CD4-positive, alpha-beta T cell treated with Interleukin-6 at 100 ng/mL for 8 hours (primary cell): ENCODE results near the gene NUBP1.
A peak's percentile ranks its signal among the peaks of the same experiment; 100 is the strongest.
"Not testable (repeated sequence)": the region's sequence is repeated elsewhere in the genome, so short reads cannot be mapped to it uniquely, and the experiment has no call there.

ENCODE experiments used
- DNase-seq: peaks from one replicate; pipeline ENCODE4 v3.0.0-alpha.2; 2020; ENCODE audit warnings: mixed read lengths, low spot score

NUBP1 gene

DNA sequence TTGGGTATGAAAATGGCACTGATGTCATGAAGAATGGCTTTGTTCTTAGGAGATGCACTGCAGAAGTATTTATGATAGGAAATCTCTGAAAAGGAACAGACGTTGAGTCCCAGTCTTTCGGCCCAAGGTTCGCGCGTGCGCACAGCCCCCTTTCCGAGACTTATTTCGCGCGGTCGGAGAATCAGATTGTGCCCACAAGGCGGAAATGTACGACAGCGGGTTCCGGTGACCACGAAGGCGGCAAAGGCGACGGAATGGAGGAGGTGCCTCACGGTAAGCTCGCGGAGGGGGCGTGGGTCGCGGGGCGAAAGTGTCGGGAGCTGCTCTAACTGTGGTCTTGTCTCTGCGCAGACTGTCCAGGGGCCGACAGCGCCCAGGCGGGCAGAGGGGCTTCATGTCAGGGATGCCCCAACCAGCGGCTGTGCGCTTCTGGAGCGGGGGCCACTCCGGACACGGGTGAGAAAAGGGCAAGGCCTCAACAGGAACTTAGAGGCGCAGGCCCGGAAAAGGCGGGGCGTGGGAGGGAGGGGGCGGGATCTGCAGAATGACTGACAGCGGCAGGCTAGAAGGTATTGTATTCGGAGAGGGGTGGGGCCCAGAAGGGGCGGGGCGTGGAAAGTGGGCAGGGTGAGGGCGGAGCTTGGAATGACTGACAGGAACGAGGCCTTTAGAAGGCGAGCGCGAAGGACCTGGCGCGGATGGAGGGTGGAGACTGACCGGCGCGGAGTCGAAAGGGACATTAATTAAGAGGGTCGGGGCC is at the start of gene NUBP1:
Gene NUBP1, plus strand, starts transcription at position 233 of the 760 bp plus-strand sequence. Its CDS starts 22 bp downstream, at position 255.
- peak; percentile 99 for DNase-seq

- DNase-seq: no peak
These were observed 49.8 kb upstream of the NUBP1 start for GRCh38 chr16:10693889-10694288.

DNA sequence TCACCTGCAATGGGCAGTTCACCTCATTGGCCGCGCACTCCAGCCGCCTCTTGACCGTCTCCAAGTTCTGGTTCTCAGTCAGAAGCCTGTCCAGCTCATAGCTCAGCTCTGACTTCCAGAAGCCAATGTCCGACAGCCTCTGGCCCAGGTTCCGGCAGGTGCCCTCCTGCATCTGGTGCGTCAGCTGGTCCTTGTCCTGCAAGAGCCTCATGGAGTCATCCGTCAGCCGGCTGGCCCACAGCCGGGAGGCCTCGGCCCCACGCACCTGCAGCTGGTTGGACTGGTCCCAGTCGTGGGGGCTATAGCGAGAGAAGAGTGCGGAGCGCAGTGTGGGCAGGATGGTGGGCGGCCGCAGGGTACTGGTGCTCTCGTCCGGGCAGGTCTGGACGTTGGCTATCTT is 49.3 kb upstream of the NUBP1 start:
- DNase-seq: no peak

DNA sequence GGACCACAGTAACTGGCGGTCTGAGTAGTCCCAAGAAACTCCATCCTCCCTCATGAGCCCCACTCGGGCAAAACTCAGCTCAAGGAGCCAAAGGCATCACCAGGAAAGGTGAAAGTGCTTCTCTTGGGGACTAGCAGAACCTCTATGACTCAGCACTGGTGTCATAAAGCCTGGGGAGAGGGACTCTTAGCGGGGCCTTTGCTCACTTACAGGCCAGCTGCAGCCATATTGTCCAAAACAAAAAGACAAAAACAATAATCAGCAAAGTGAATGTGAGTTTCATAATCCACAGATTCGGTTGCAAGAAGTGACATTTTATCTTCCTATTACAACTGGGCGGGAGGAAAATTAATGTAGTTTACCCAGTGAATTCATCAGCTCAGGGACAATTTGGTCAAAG is 48.8 kb upstream of the NUBP1 start, which contains the start of gene TEKT5:
Gene TEKT5, minus strand, starts transcription at position 101 of the 400 bp plus-strand sequence. Its CDS starts 57 bp downstream, at position 44.
- DNase-seq: no peak

- no peak for DNase-seq
These were observed 43.9 kb upstream of the NUBP1 start for GRCh38 chr16:10699756-10700155.

DNA sequence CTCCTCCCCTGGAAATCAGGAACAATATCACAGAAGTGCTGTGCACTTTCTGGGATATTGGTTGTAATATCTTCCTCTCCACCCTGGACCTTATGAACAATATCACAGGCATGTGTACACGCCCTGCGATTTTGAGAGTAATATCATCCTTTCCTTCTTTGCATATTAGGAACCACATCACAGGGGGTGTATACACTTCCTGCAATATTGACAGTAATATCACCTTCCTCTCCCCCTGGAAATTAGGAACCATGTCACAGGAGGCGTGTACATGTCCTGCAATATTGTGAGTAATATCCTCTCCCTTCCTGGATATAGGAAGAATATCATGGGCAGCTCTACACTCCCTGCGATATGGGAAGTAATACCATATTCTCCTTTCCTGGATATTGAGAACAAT is 34.7 kb upstream of the NUBP1 start:
- DNase-seq: no peak

GRCh38 chr16:10728003-10728887 is 15.4 kb upstream of the NUBP1 start:
- DNase-seq: no peak

- no peak for DNase-seq
These were observed 14.3 kb upstream of the NUBP1 start for GRCh38 chr16:10729104-10730048.

- no peak for DNase-seq
These were observed 11.9 kb upstream of the NUBP1 start for GRCh38 chr16:10731790-10732189.

- DNase-seq: peak; percentile 76
These were observed 6.5 kb upstream of the NUBP1 start for GRCh38 chr16:10737068-10737625.

DNA sequence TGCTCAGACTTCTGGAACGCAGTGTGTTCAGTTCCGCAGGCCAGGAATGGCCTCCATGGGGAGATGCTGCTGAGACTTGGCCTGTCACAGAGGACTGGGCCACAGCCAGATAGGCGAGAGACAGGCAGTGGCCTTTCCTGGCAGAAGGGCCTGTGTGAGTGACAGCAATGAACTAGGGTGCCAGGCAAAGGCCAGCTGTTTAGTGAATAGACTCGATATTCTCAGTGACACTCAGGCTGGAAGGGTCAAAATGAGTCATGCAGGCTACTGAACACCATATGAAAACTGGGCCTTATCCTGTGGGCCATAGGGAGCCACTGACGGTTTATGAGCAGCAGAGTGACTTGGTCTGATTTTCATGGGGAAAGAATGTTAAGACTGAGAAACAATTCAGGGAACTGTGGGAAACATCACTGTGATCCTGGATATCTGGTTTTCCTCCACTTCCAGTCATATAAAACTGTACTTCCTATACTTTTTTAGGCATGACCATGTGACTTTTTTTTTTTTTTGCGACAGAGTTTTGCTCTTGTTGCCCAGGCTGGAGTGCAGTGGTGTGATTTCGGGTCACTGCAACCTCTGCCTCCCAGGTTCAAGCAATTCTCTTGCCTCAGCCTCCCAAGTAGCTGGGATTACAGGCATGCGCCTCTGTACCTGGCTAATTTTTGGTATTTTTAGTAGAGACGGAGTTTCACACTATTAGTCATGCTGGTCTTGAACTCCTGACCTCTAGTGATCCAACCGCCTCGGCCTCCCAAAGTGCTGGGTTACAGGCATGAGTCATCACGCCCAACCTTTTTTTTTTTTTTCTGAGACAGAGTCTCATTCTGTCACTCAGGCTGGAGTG is 5.2 kb upstream of the NUBP1 start:
- peak; percentile 21 for DNase-seq

DNA sequence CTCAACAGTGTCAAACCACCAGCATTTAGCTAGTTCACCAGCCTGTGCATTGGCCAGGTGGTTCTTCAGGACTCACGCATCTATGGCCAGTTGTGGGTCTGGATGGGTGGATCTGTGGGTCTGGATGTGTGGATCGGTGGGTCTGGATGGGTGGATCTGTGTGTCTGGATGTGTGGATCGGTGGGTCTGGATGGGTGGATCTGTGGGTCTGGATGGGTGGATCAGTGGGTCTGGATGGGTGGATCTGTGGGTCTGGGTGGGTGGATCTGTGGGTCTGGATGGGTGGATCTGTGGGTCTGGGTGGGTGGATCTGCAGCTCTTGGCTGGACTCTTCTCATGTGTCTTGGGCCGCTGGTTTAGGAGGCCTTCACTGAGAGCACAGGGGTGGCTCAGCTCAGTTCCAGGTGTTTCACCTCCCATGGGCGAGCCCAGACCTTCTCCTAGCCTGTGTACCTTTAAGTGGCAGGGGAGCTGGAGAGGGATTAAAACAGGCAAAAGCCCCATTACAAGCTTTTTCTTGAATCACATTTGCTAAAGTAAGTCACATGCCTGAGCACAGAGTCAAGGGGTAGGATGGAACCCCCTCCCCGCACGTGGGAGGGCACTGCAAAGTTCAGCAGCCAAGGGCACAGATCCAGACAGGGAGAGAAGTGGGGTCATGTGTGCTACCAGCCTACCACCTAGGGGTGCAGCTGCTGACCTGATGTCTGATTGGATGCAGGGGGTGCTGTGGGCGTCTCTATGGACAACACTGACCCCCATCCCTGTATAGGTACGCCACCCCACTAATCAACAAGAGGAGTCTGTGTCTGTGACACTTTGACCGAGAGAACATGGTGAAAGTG is 3.4 kb upstream of the NUBP1 start:
- no peak for DNase-seq

DNA sequence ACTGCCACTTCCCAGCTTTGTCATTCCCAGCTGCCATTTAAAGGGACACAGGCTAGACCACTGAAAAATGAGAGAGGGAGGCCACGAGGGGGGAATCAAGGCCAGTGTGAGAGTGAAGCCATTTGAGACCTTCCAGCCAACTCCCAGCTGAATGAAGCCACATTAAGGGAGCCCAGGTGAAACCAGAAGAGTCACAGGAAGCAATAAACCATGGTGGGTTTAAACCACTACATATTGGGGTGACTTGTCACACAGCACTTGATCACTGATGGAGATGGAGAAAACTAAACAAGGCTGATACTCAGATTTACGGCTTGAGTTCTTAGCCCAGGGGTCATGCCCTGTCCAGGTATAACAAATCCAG is 2.8 kb upstream of the NUBP1 start:
- no peak for DNase-seq

DNA sequence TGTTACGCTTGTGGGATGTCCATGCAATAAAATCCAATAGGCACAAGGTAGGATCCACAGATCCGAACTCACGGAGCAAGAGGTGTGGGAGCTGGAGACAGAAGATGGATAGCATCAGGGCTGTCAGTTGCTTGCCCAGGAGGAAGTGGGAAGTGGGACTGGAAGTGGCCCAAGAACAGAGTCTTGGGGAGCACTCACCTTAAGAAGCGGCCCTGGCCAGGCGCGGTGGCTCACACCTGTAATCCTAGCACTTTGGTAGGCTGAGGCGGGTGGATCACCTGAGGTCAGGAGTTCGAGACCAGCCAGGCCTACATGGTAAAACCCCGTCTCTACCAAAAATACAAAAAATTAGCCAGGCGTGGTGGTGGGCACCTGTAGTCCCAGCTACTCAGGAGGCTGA is 2.4 kb upstream of the NUBP1 start:
- DNase-seq: not testable (repeated sequence)

DNA sequence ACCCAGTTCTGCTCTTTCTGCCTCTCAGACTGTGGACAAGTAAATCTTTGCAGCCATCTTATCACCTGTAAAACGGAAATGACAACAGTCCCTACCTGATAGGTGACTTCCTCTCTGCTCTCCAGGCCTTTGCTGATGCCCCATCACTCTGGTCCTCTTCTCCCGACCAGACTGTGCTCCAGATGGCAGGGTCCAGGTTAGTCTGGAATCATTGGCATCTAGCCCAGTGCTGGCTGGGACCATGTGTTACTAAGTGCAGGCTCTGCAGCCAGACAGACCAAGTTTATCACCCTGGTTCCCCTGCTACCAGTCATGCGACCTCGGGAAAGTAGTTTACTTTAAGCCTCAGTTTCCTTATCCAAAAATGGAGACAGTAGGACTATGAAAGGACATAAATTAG is 1.8 kb upstream of the NUBP1 start:
- no peak for DNase-seq

GRCh38 chr16:10743227-10743609 is 424 bp upstream of the NUBP1 start:
- DNase-seq: no peak

DNA sequence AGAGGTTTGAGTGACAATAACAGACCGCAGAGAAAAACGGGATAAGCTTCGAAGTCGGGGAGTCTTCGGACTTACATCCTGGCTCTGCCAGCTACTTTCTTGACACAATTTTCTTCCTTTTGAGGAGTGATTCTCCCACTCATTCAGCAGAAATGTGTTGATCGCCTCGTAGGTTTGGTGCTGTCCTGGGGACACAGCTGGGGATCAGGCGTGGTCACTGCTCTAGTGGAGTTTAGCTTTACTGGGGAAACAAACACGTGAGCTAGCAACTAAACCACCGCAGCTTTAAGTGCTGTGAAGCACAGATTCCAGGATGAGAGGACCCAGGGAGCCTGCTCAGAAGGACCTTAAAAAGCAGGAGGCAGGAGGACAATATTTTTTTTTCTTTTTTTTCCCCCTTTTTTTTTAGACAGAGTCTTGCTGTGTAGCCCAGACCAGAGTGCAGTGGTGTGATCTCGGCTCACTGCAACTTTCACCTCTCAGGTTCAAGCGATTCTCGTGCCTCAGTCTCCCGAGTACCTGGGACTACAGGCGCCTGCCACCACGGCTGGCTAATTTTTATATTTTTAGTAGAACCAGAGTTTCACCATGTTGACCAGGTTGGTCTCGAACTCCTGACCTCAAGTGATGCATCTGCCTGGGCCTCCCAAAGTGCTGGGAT is 858 bp downstream of the NUBP1 start:
- no peak for DNase-seq

- DNase-seq: no peak
These were observed 2.2 kb downstream of the NUBP1 start for GRCh38 chr16:10745841-10746240.

DNA sequence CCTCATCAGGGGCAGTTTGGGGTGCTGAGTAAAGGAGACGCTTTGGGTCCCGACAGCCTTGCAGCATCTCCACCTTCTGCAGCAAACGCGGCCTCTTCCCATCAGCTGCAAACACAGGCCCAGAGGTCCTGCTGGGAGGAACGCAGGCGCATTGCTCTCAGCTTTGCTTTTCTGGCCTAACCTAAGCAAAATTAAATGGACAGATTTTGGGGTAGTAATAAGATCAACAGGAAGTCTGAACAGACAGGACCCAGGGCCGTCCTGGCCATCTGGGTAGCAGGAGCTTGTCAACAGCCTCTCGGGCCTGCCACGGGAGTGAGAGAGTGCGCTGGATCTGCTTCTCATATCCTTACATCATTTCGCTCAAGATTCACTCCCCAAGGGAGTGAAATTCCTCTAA is 7.2 kb downstream of the NUBP1 start:
- DNase-seq: no peak
